ENCODE data around the gene PKNOX2.
"Not testable (repeated sequence)": the region's sequence is repeated elsewhere in the genome, so short reads cannot be mapped to it uniquely, and the experiment has no call there.

The PKNOX2 gene

GRCh38 chr11:125211191-125211947 lies 46.8 kb downstream of the PKNOX2 start:
- DNase-seq, result no peak

DNA sequence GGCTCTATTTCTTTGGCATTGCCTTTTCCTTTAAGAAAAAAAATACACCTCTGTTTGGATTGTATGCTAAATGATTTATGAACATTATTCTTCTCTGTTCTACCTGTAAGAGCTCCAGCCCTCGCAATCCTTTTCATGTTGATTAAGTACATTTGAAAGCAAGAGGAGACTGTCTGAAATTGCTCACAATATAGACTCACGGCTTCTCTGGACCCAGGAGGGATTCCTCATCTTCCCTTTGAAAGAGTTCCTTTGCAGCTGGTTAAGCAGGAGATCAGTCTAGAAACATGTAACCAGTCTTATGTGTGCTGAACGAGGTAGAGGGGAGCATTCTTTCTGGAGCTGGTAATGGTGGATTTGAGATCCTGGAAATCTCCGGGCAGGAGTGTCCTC lies 47.4 kb downstream of the PKNOX2 start:
- no peak for DNase-seq

- DNase-seq, result no peak
Observed at GRCh38 chr11:125214601-125215565, 50.3 kb downstream of the PKNOX2 start.

- DNase-seq, result no peak
Observed at GRCh38 chr11:125215976-125216375, 51.4 kb downstream of the PKNOX2 start.

GRCh38 chr11:125218336-125218735 lies 53.8 kb downstream of the PKNOX2 start:
- DNase-seq, result no peak

- no peak for DNase-seq
Observed at GRCh38 chr11:125221461-125221860, 56.9 kb downstream of the PKNOX2 start.

- DNase-seq, result no peak
Observed at GRCh38 chr11:125222494-125222893, 57.9 kb downstream of the PKNOX2 start.

- DNase-seq, result not testable (repeated sequence)
Observed at GRCh38 chr11:125223161-125223560, 58.6 kb downstream of the PKNOX2 start.

- DNase-seq, result no peak
Observed at GRCh38 chr11:125223901-125224361, 59.4 kb downstream of the PKNOX2 start.

DNA sequence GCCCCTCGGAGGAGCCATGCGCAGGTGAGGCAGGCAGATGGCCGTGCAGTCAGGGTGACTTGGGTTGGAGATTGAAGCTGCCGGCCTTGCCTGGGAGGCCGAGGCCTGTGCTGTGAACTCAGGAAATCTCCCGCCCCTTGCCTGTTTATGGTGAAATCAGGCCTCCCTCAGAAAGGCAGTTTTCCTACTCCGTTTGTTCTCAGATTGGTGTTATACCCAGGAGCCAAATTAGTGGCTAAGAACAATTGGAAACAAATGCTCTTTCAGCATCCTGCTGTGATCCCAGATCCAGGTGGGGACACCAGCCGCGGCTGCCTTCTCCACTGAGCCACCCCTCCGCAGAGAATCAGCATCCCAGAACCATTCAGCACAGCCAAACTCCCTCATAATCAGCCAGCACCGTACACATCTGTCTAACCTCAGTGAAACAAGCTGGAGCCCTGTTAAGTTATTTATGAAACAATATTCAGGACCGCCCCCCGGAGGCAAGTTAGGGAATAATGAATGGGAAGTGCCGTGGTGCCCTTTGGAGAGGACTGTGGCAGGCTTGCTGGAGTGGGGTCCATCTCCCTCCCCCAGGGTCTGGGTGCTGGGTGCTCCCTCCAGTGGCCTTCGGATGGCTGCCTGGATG lies 60.0 kb downstream of the PKNOX2 start:
- DNase-seq, result no peak

- DNase-seq, result no peak
Observed at GRCh38 chr11:125225401-125225800, 60.9 kb downstream of the PKNOX2 start.

DNA sequence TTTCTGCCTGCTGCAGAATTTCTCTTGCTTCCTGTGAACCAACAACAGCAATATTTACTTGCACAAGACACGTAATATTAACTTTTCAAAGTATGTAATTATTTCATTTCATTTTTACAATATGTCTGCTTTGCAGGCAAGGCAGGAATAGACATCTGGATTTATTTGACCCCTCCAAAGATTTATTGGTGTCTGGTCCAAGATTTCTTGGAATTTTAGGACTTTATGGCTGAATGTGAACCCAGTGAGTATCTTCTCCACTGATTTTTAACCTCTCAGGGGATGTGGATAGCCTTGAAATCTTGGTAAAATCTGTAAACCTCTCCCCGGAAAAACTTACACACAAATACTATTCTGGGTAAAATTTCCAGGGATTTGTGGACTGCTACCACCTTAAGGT lies 61.5 kb downstream of the PKNOX2 start:
- DNase-seq, result no peak

GRCh38 chr11:125226706-125227105 lies 62.2 kb downstream of the PKNOX2 start:
- no peak for DNase-seq

DNA sequence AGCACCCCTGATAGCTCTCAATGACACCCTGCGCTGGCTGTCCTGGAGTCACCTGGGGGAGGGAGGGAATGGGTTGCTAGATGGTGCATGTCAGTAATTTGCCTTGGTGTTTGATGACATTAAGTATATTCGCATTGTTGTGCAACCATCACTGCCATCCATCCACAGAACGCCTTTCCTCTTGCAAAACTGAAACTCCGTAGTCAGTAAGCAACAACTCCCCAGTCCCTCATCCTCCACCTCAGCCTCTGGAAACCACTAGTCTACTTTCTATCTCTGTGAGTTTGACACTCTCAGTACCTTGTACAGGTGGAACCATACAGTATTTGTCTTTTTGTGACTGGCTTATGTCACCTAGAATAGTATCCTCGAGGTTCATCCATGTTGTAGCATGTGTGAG lies 62.6 kb downstream of the PKNOX2 start:
- no peak for DNase-seq

DNA sequence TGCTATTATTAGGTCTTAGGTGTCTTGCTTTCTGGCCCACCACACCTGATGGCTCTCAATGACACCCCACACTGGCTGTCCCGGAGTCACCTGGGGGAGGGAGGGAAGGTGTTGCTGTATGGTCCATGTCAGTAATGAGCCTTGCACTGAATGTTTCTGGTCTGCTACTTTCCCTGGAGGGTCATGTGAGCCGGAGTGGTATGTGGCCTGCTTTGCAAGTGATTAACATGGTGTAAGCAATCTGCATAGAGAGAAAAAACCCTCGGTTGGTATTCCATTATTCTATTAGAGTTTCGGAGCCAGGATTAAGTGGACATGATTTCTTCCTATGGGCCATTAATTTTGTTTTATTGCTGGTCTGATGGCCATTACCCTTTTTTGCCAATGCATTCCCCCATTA lies 63.9 kb downstream of the PKNOX2 start:
- no peak for DNase-seq

DNA sequence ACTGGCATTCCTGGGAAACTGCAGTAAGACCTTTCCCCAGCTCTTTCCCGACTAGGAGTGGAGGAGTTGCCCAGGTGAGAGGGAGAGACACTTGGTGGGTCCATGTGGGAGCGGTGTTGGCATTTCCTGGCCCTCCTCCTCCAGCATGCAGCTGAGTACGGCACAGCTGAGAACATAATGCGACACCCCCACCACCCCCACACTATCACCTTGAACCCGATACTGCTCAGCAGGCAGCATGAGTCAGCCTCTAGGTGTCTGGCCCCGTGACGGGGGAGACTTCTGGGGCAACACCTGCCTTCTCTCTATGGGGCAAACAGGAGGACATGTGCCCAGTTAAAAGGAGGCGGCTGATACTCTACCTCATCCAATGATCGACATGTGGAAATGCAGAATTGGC lies 64.4 kb downstream of the PKNOX2 start:
- DNase-seq, result no peak

DNA sequence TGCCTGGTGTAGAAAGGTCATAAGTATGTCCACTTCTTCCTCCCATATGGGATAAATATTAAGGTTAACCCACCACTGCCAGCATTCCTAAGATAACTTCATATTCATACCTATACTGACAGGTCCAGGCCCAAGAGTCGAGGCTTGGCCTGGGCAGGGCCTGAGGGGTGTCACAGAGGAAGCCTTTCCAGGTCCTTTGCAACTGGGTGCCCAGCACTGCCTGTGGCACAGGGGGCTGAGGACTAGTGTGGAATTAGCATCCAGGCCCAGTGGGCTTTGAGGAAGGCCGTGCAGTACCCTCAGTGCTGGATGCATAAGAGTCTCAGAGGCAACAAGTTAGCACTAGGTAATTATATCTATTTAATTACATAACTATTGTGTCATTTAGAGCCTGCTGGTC lies 65.4 kb downstream of the PKNOX2 start:
- DNase-seq, result no peak

GRCh38 chr11:125233116-125233515 lies 68.6 kb downstream of the PKNOX2 start:
- no peak for DNase-seq

- no peak for DNase-seq
Observed at GRCh38 chr11:125233736-125234275, 69.3 kb downstream of the PKNOX2 start.

GRCh38 chr11:125235071-125235471 lies 70.5 kb downstream of the PKNOX2 start:
- no peak for DNase-seq

DNA sequence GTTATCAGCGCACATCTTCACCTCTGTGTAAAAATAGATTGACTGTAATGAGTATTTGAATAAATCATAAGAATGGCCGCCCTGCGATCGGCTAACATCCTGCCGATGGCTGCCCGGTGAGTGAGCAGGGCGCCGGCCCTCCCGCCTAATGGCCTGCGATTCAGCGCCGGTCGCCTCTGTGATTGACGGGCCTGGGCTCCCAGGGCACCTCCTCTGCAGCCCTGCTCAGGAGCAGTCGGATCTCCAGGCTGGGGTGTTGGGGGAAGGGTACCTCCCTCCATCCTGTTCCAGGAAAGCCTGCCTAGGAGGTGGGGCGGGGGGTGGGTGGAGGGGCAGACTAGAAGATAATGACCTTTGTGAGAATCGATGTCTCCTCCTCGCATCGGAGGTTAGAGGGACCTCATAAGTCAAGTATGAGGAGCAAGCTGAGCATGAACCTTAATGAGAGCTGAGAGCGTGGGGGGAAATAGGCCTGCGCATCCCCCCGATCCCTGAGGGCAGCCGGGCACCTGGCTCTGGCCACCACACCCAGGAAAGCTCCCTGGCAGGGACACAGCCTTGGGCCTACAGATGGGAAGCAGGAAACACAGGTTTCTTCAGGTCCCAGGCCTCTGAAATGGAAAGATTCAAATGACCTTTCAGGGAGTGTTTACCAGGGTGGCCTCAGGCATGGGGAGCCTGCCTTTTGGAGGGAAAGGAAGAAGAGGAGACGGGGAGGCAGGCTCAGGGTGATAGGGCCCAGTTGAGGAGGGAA lies 71.7 kb downstream of the PKNOX2 start:
- DNase-seq, result no peak

Measured in NCI-H774 (cell line).